ENCODE measurements around the gene MAU2. TPM values are rescaled to one million over a fixed set of nuclear protein-coding genes. Genes with fewer than 3 reads are reported as not detected.

MAU2 gene
- total RNA-seq, 1 donor from 2014 or later: 75.7 TPM

DNA sequence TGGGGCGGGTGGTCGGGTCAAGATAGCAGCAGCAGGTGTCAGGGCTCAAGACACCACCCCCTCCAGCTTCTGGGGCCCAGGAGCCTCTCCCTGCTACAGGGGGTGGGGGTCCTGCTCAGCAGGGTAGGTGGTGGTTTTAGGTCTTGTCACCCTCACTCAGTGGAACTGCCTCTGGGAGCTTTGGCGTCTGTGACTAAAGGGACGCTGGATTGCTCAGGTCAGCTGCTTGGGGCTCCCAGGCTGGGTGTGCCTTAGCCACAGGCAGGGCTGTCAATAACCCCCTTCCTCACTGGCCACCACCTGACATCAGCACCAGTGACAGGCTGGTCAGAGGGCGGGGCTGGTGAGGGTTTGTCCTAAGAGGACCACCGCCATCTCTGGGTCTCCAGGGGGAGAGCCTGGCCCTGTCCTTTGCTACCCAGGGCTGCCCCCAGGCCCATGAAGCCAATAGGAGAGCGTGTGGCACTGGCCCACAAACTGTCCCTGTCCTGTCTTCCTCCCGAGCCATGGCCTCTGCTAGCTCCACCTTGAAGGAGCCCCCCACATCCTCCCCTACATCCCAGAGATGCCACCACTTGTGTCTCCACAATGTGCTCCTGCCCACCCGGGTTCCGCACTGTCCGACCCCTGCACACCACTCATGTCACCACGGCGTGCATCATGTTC lies 36.4 kb downstream of the MAU2 start:
- DNase-seq (ENCODE audit: extremely low spot score, unreplicated experiment): no peak
- Mint-ChIP-seq H3K27ac (ENCODE audit: unreplicated experiment) (no peak overlapping the region), H3K9me3 (ENCODE audit: unreplicated experiment) (no peaks in the 10 kb centered on the region), H3K4me1 (ENCODE audit: unreplicated experiment) (peaks cover 7% of the 10 kb centered on the region), H3K4me3 (ENCODE audit: unreplicated experiment) (no peak overlapping the region), H3K27me3 (ENCODE audit: unreplicated experiment) (no peaks in the 10 kb centered on the region), H3K36me3 (ENCODE audit: unreplicated experiment) (peaks cover 32% of the 10 kb centered on the region)
- no peak for TF ChIP-seq CTCF (IDR thresholded peaks at IDR 0.05)

DNA sequence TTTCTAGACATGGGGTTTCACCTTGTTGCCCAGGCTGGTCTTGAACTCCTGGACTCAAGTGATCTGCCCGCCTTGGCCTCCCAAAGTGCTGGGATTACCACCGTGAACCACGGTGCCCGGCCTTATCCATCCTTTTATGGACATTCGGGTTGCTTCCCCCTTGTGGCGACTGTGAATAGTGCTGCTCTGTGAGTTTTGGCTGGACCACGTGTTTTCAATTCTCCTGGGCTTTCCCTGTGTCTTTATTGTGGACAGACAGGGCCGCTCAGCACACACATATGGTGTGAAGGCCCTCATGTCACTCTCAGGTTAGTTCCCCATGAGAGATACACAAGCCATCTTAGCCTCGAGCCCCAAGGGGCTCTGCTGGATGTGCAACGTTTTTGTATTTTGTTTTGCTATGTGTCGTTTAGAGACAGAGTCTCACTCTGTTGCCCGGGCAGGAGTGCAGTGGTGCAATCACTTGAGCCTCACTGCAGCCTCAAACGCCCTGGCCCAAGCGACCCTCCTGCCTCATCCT lies 40.5 kb downstream of the MAU2 start:
- Mint-ChIP-seq H3K27me3 (ENCODE audit: unreplicated experiment) (no peaks in the 10 kb centered on the region), H3K36me3 (ENCODE audit: unreplicated experiment) (peaks cover 12% of the 10 kb centered on the region), H3K4me1 (ENCODE audit: unreplicated experiment) (peaks cover 11% of the 10 kb centered on the region), H3K4me3 (ENCODE audit: unreplicated experiment) (no peak overlapping the region), H3K9me3 (ENCODE audit: unreplicated experiment) (no peaks in the 10 kb centered on the region), H3K27ac (ENCODE audit: unreplicated experiment) (peak overlapping the region; percentile 60)
- peak; percentile 79 for TF ChIP-seq CTCF (IDR thresholded peaks at IDR 0.05)
- peak; percentile 92 for DNase-seq (ENCODE audit: extremely low spot score, unreplicated experiment)

DNA sequence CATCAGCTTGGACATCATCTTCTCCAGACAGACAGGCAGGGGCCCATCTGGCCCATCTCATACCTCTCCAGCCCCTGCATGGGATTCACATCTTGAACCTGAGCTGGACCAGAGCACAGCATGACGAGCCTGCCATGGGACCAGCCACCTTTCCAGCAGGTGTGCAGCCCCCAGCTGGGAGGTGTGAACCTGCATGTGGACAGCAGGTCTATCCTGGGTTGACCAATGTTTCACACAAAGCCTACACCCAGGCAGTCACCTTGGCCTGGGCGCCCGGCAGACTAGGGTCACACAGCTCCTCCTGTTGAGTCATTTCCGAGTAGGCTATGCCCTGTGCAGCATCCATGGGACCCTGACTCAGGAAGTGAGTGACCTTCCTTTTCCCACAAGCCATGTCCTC lies 41.4 kb downstream of the MAU2 start:
- H3K4me3 Mint-ChIP-seq (ENCODE audit: unreplicated experiment): no peak overlapping the region
- no peaks in the 10 kb centered on the region for H3K9me3 Mint-ChIP-seq (ENCODE audit: unreplicated experiment)
- H3K27ac Mint-ChIP-seq (ENCODE audit: unreplicated experiment): peak overlapping the region; percentile 6
- no peak for TF ChIP-seq CTCF (IDR thresholded peaks at IDR 0.05)
- DNase-seq (ENCODE audit: extremely low spot score, unreplicated experiment): no peak
- H3K4me1 Mint-ChIP-seq (ENCODE audit: unreplicated experiment): peaks cover 14% of the 10 kb centered on the region
- H3K36me3 Mint-ChIP-seq (ENCODE audit: unreplicated experiment): peaks cover 12% of the 10 kb centered on the region
- no peaks in the 10 kb centered on the region for H3K27me3 Mint-ChIP-seq (ENCODE audit: unreplicated experiment)

DNA sequence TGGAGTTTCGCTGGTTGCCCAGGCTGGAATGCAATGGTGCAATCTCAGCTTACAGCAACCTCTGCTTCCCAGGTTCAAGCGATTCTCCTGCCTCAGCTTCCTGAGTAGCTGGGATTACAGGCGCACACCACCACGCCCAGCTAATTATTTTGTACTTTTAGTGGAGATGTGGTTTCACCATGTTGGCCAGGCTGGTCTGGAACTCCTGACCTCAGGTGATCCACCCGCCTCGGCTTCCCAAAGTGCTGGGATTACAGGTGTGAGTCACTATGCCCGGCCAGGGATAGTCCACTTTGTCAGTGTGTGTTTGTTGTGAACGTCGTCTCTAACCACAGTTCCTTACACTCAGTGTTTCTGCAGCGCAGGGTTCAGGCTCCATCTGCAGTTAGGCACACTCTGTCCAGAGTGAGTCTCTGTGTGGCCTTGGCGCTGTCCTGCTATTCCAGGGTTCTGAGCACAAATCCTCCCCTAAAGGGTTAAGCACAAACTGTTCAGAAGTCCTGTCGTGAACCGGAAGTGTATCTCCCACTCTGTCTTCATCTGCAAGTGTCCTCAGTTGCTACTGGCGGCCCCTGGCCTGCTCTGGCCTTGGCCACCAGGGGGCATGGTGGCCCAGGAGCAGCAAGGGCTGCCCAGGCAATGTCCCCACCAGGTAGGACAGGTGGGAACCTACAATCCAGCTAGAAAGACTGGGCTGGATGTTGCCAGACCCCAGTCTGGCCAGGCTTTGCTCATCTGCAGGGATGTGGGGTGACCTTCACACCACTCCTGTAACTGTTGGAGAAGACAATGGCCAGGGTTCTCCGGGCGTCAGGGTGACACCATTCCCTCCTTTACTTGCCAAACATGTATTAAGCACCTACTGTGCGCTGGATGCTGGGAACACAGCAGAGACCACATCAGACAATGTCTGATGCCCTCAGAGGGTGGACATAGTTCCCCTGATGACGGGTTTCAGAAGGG lies 46.1 kb downstream of the MAU2 start:
- DNase-seq (ENCODE audit: extremely low spot score, unreplicated experiment): no peak
- Mint-ChIP-seq H3K4me1 (ENCODE audit: unreplicated experiment) (peaks cover 7% of the 10 kb centered on the region), H3K9me3 (ENCODE audit: unreplicated experiment) (no peaks in the 10 kb centered on the region), H3K4me3 (ENCODE audit: unreplicated experiment) (no peak overlapping the region), H3K27ac (ENCODE audit: unreplicated experiment) (peak overlapping the region; percentile 45), H3K27me3 (ENCODE audit: unreplicated experiment) (no peaks in the 10 kb centered on the region), H3K36me3 (ENCODE audit: unreplicated experiment) (no peaks in the 10 kb centered on the region)
- peak; percentile 90 for TF ChIP-seq CTCF (IDR thresholded peaks at IDR 0.05)

DNA sequence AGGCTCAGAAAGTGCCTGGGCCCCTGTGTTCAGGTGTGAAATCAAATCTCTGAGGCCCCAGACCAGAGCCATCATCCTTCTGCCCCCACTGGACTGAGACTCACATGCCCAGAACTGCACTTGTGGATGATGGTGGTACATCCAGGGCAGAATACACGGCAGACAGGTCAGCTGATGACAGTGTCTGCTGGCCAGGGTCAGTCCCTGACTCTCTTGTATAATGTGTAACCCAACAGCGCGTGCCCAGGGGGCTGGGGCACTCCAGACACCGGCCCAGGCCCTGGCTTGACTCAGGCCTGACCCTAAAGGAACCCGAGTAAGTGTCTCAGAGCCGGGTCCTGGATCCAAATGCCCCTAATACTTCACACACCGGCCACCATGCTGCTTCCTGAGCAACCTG lies 47.5 kb downstream of the MAU2 start:
- TF ChIP-seq CTCF (IDR thresholded peaks at IDR 0.05): no peak
- Mint-ChIP-seq H3K36me3 (ENCODE audit: unreplicated experiment) (no peaks in the 10 kb centered on the region), H3K4me3 (ENCODE audit: unreplicated experiment) (no peak overlapping the region), H3K27me3 (ENCODE audit: unreplicated experiment) (no peaks in the 10 kb centered on the region), H3K27ac (ENCODE audit: unreplicated experiment) (no peak overlapping the region), H3K9me3 (ENCODE audit: unreplicated experiment) (no peaks in the 10 kb centered on the region), H3K4me1 (ENCODE audit: unreplicated experiment) (peaks cover 11% of the 10 kb centered on the region)
- no peak for DNase-seq (ENCODE audit: extremely low spot score, unreplicated experiment)

Measured in osteocyte (in vitro differentiated cells).